NB4 (cell line): ENCODE data around the gene TANC1.

Experiments used
- CTCF ChIP-seq: IDR thresholded peaks from one replicate; pipeline ENCODE4 v1.5.1; 2012; ENCODE audit warnings: low read depth, low read length
- MAX ChIP-seq: IDR thresholded peaks from 2 replicates; pipeline ENCODE4 v1.6.1; 2011; ENCODE audit warnings: low read depth, low read length
- MYC ChIP-seq: IDR thresholded peaks from 2 replicates; pipeline ENCODE4 v1.6.1; 2011; ENCODE audit warnings: low read depth, low read length
- POLR2A ChIP-seq: IDR thresholded peaks from 2 replicates; pipeline ENCODE4 v1.6.1; 2011; ENCODE audit warnings: mild to moderate bottlenecking; ENCODE audit not compliant: insufficient read length; ENCODE audit errors: extremely low read depth

- no peak for TF ChIP-seq CTCF
- no peak for TF ChIP-seq POLR2A
- no peak for TF ChIP-seq MAX
- TF ChIP-seq MYC: no peak
Observed at GRCh38 chr2:159000072-159000471, 31.6 kb downstream of the TANC1 start.
